Activated CD8-positive, alpha-beta T cell treated with anti-CD3 and anti-CD28 coated beads, Interleukin-2, amount 10 ng/mL, durations not matched to agents 7 days and 5 days (primary cell): ENCODE data around the gene GAN. TPM values are rescaled to one million over a fixed set of nuclear protein-coding genes. Genes with fewer than 3 reads are reported as not detected.

Source experiments
- ATAC-seq: fragments of 150-1000 bp; cut with Tn5 transposase; one replicate; pipeline ENCODE4 v1.10.0; 2021; ENCODE audit warnings: moderate library complexity
- CTCF ChIA-PET: fragments of 350-600 bp; sonication (Branson Sonifier 250); formaldehyde crosslinking; loops from one replicate; lab custom pipeline; 2021; ENCODE audit warnings: antibody characterized with exemption; lab: Charles Lee
- POLR2A ChIA-PET: fragments of 350-600 bp; sonication (Branson Sonifier 250); formaldehyde crosslinking; loops from one replicate; lab custom pipeline; 2021; ENCODE audit warnings: antibody characterized with exemption; lab: Charles Lee
- DNase-seq: peaks from one replicate; pipeline ENCODE4 v3.0.0-alpha.2; 2020
- H3K27ac Mint-ChIP-seq: one replicate; pipeline ENCODE4 v1.8.0; 2021; ENCODE audit warnings: mild to moderate bottlenecking, mixed read lengths
- H3K27me3 Mint-ChIP-seq: one replicate; pipeline ENCODE4 v1.8.0; 2021; ENCODE audit warnings: low read depth, mixed read lengths
- H3K36me3 Mint-ChIP-seq: one replicate; pipeline ENCODE4 v1.8.0; 2021; ENCODE audit warnings: low read depth, mixed read lengths
- H3K4me1 Mint-ChIP-seq: one replicate; pipeline ENCODE4 v1.8.0; 2021; ENCODE audit warnings: low read depth, mixed read lengths
- H3K4me3 Mint-ChIP-seq: one replicate; pipeline ENCODE4 v1.8.0; 2021; ENCODE audit warnings: mild to moderate bottlenecking, mixed read lengths
- H3K9me3 Mint-ChIP-seq: one replicate; pipeline ENCODE4 v1.8.0; 2022; ENCODE audit warnings: mixed read lengths; ENCODE audit not compliant: insufficient read depth
- total RNA-seq, 2 experiments: library from RNA; stranded (reverse); gene quantifications; one replicate each; pipeline ENCODE4 v1.2.3, GENCODE V29; 2021

Gene GAN
- total RNA-seq, 2 experiments from 2014 or later = 7.7 to 8.5 TPM

GRCh38 chr16:81279392-81279791 is 35.4 kb upstream of the GAN start:
- CTCF ChIA-PET = no interaction called here
- H3K4me3 Mint-ChIP-seq = no peak overlapping the region
- no peaks in the 10 kb centered on the region for H3K36me3 Mint-ChIP-seq
- H3K4me1 Mint-ChIP-seq = no peaks in the 10 kb centered on the region
- no peaks in the 10 kb centered on the region for H3K9me3 Mint-ChIP-seq
- no peak for ATAC-seq
- H3K27me3 Mint-ChIP-seq = no peaks in the 10 kb centered on the region
- POLR2A ChIA-PET = no interaction called here
- no peak overlapping the region for H3K27ac Mint-ChIP-seq
- DNase-seq = no peak

DNA sequence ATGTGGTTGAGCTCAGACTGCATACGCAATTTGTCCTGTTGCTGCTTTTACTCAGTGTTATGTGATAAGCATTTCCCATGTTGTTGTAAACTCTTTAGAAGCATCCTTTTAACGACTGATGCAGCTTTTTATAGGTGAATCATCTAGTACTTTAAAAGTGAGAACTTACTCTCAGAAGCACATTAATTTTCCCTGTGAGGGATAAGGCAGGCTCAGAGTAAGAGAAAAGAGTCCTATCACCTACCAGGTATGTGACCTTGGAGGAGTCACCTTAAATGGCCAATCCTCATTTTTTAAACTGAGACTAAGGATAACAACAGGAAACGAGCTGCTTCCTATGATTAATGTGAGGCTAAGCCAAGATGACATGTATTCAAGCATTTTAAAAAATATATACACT is 34.4 kb upstream of the GAN start:
- ChIA-PET CTCF (interaction anchor here (1.0 kb wide), 1 partner anchor 20 kb away, joined by 3 read pairs; no protein-coding TSS in a partner anchor), POLR2A (no interaction called here)
- Mint-ChIP-seq H3K27ac (no peak overlapping the region), H3K27me3 (no peaks in the 10 kb centered on the region), H3K4me1 (no peaks in the 10 kb centered on the region), H3K36me3 (no peaks in the 10 kb centered on the region), H3K9me3 (no peaks in the 10 kb centered on the region), H3K4me3 (no peak overlapping the region)
- no peak for ATAC-seq
- no peak for DNase-seq

DNA sequence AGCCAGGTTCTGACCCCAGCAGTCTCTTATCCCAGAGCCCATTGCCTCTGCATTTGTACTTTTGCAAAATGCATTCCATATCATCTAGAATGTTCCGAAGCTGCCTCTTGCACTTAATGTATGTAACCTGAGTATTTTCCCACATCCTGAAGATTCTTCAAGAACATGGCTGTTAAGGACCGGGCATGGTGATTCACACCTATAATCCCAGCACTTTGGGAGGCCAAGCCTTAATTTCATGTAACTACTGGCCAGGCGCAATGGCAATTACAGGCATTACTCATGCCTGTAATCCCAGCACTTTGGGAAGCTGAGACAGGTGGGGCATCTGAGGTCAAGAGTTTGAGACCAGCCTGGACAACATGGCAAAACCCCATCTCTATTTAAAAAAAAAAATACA is 31.7 kb upstream of the GAN start:
- CTCF ChIA-PET = no interaction called here
- H3K27me3 Mint-ChIP-seq = peaks cover 2% of the 10 kb centered on the region
- DNase-seq = no peak
- no peak overlapping the region for H3K4me3 Mint-ChIP-seq
- no peak overlapping the region for H3K27ac Mint-ChIP-seq
- no peaks in the 10 kb centered on the region for H3K36me3 Mint-ChIP-seq
- no peaks in the 10 kb centered on the region for H3K4me1 Mint-ChIP-seq
- POLR2A ChIA-PET = no interaction called here
- H3K9me3 Mint-ChIP-seq = no peaks in the 10 kb centered on the region
- ATAC-seq = no peak

DNA sequence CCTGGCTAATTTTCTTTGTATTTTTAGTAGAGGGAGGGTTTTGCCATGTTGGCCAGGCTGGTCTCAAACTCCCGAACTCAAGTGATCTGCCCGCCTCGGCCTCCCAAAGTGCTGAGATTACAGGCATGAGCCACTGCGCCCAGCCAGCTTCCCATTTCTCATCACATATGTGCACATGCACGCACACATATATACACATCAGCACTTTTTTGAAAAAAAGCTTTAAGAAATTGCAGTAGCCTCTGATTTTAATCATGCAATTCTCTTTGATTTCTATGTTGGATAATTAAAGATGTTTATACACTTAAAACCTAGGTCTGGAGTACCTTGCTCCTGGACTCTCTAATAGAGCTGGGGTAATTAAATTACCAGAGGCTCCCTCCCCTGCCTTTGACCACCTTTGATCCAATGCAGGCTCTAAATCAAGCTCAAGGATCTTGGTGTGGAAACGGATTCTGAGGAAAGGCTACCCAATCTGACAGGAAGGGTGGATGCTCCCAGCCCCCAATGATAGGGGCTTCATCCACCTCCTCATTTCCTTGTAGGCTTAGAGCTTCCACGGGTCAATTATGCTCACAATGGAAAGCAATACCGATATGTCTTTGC is 29.7 kb upstream of the GAN start:
- CTCF ChIA-PET = no interaction called here
- Mint-ChIP-seq H3K27me3 (peaks cover 2% of the 10 kb centered on the region), H3K27ac (no peak overlapping the region), H3K36me3 (no peaks in the 10 kb centered on the region), H3K4me1 (no peaks in the 10 kb centered on the region), H3K4me3 (no peak overlapping the region), H3K9me3 (no peaks in the 10 kb centered on the region)
- no peak for DNase-seq
- no peak for ATAC-seq
- POLR2A ChIA-PET = interaction anchor here (0.7 kb wide), 1 partner anchor 27 kb away, joined by 3 read pairs; no protein-coding TSS in a partner anchor

GRCh38 chr16:81286190-81286589 is 28.6 kb upstream of the GAN start:
- Mint-ChIP-seq H3K27ac (no peak overlapping the region), H3K4me1 (no peaks in the 10 kb centered on the region), H3K4me3 (no peak overlapping the region), H3K27me3 (peaks cover 2% of the 10 kb centered on the region), H3K9me3 (no peaks in the 10 kb centered on the region), H3K36me3 (no peaks in the 10 kb centered on the region)
- POLR2A ChIA-PET = no interaction called here
- no peak for ATAC-seq
- CTCF ChIA-PET = no interaction called here
- no peak for DNase-seq

DNA sequence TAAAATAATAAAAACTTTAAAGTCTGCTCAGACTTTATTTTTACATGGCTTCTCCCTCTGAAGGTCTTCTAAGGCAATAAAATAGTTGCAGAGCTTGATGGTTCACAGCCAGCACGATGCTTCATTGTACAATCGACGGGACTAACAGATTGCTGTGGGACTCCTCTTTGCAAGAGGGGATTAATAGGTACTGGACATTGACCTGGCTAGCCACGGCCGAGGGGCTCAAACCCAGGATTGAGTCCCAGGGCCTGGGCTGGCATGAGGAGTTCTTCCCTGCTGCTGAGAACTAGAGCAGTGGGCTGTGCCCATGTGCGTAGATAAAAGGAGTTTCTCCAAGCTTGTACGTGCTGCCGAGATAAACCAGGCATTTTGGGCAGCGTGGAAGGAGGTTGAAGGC is 23.6 kb upstream of the GAN start:
- Mint-ChIP-seq H3K36me3 (no peaks in the 10 kb centered on the region), H3K4me1 (no peaks in the 10 kb centered on the region), H3K9me3 (no peaks in the 10 kb centered on the region), H3K27me3 (peaks cover 8% of the 10 kb centered on the region), H3K4me3 (no peak overlapping the region), H3K27ac (no peak overlapping the region)
- ChIA-PET CTCF (no interaction called here), POLR2A (no interaction called here)
- ATAC-seq (no peak), DNase-seq (no peak)

DNA sequence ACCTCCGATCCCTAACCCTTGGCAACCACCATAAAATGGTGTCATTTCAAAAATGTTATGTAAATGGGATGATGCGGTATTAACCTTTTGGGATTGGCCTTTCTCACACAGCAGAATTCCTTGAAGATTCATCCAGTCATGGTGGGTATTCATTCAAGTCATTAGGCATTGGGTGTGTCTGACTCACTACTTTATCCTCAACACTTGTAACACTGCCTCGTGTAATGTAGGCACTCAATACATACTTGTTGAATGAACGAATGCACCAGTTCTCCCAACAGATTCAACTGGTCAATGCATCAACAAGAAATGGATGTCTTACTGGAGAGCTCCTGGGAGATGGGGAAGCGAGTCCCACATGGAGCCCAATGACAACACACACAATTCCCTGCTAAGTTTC is 21.8 kb upstream of the GAN start:
- POLR2A ChIA-PET = no interaction called here
- Mint-ChIP-seq H3K27ac (no peak overlapping the region), H3K27me3 (peaks cover 7% of the 10 kb centered on the region), H3K36me3 (no peaks in the 10 kb centered on the region), H3K4me1 (no peaks in the 10 kb centered on the region), H3K4me3 (no peak overlapping the region), H3K9me3 (no peaks in the 10 kb centered on the region)
- no peak for ATAC-seq
- CTCF ChIA-PET = no interaction called here
- no peak for DNase-seq

DNA sequence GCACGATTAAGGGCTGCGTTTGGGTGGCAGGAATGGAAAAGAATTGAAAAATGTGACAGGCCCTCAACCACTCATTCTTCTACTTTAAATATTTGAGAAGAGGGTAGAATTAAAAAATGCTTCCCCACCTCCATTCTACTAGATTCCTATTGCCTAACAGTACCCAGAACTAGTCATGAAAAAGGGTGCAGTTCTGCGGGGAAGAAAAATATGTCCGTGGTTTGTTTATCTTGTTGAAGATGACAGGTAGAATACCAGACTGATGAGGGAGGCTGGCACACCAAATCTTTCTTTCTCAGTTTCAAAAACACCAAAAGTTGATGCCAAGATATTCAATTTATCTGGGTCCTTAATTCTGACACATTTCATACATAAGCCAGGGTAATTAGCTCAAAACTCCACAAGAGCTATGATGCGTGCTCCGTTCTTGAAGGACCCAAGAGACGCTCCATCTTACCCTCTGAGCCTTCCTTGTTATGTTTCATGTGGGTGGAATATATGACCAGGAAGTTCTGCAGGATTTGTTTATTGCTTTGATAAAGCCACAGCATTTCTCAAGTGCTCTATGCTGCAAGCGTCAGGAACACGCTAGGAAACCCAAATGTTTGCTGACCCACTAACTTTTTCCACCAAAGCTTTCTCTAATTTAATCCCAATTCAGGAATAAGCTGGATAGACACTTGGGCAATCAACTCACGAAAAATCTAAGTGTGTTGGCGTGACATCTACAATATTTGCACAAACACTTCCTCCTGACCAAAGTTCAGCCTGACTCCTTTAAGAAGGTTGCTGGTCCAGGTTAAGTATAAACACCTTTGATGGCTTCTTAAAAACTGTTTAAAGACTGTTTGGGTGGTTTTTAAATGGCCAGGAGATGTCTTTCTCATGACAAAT is 20.6 kb upstream of the GAN start:
- Mint-ChIP-seq H3K36me3 (no peaks in the 10 kb centered on the region), H3K9me3 (no peaks in the 10 kb centered on the region), H3K4me1 (no peaks in the 10 kb centered on the region), H3K27me3 (peaks cover 6% of the 10 kb centered on the region), H3K4me3 (no peak overlapping the region), H3K27ac (no peak overlapping the region)
- ChIA-PET CTCF (no interaction called here), POLR2A (no interaction called here)
- ATAC-seq (no peak), DNase-seq (no peak)

- Mint-ChIP-seq H3K27me3 (peaks cover 6% of the 10 kb centered on the region), H3K4me1 (peaks cover 2% of the 10 kb centered on the region), H3K27ac (no peak overlapping the region), H3K36me3 (no peaks in the 10 kb centered on the region), H3K9me3 (no peaks in the 10 kb centered on the region), H3K4me3 (no peak overlapping the region)
- POLR2A ChIA-PET = no interaction called here
- no peak for DNase-seq
- CTCF ChIA-PET = no interaction called here
- no peak for ATAC-seq
These were observed 18.1 kb upstream of the GAN start for GRCh38 chr16:81296631-81297030.

- no peaks in the 10 kb centered on the region for H3K27me3 Mint-ChIP-seq
- H3K9me3 Mint-ChIP-seq = no peaks in the 10 kb centered on the region
- peaks cover 5% of the 10 kb centered on the region for H3K36me3 Mint-ChIP-seq
- no peak for DNase-seq
- ATAC-seq = no peak
- ChIA-PET POLR2A (no interaction called here), CTCF (no interaction called here)
- H3K4me1 Mint-ChIP-seq = peaks cover 7% of the 10 kb centered on the region
- H3K4me3 Mint-ChIP-seq = no peak overlapping the region
- no peak overlapping the region for H3K27ac Mint-ChIP-seq
These were observed 7.0 kb upstream of the GAN start for GRCh38 chr16:81307770-81308169.

GRCh38 chr16:81310045-81310644 is 4.6 kb upstream of the GAN start:
- peaks cover 10% of the 10 kb centered on the region for H3K36me3 Mint-ChIP-seq
- H3K9me3 Mint-ChIP-seq = no peaks in the 10 kb centered on the region
- no peak overlapping the region for H3K4me3 Mint-ChIP-seq
- H3K4me1 Mint-ChIP-seq = peaks cover 22% of the 10 kb centered on the region
- no peaks in the 10 kb centered on the region for H3K27me3 Mint-ChIP-seq
- ATAC-seq (no peak), DNase-seq (no peak)
- ChIA-PET POLR2A (no interaction called here), CTCF (interaction anchor here (0.8 kb wide), 1 partner anchor 9 kb away, joined by 3 read pairs; no protein-coding TSS in a partner anchor)
- H3K27ac Mint-ChIP-seq = no peak overlapping the region

- DNase-seq (no peak), ATAC-seq (no peak)
- ChIA-PET CTCF (interaction anchor here (1.1 to 1.3 kb wide), 2 partner anchors 27 to 50 kb away, joined by 3 to 5 read pairs; no protein-coding TSS in a partner anchor), POLR2A (interaction anchor here (1.2 kb wide), 1 partner anchor 27 kb away, joined by 3 read pairs; no protein-coding TSS in a partner anchor)
- H3K27ac Mint-ChIP-seq = no peak overlapping the region
- H3K9me3 Mint-ChIP-seq = no peaks in the 10 kb centered on the region
- peaks cover 10% of the 10 kb centered on the region for H3K36me3 Mint-ChIP-seq
- no peaks in the 10 kb centered on the region for H3K27me3 Mint-ChIP-seq
- H3K4me1 Mint-ChIP-seq = peaks cover 33% of the 10 kb centered on the region
- H3K4me3 Mint-ChIP-seq = no peak overlapping the region
These were observed 3.0 kb upstream of the GAN start for GRCh38 chr16:81311762-81312161.
